GM21825 (cell line): Measurements from ENCODE around the gene AGBL4.

ENCODE experiments used
- ATAC-seq: cut with Tn5 transposase; IDR thresholded peaks from one replicate; pipeline ENCODE4 v1.9.1; 2021; ENCODE audit warnings: mild to moderate bottlenecking, moderate library complexity; ENCODE audit not compliant: unreplicated experiment

AGBL4 gene

GRCh38 chr1:48784301-48784700 lies 1239.5 kb downstream of the AGBL4 start:
- ATAC-seq, result no peak

DNA sequence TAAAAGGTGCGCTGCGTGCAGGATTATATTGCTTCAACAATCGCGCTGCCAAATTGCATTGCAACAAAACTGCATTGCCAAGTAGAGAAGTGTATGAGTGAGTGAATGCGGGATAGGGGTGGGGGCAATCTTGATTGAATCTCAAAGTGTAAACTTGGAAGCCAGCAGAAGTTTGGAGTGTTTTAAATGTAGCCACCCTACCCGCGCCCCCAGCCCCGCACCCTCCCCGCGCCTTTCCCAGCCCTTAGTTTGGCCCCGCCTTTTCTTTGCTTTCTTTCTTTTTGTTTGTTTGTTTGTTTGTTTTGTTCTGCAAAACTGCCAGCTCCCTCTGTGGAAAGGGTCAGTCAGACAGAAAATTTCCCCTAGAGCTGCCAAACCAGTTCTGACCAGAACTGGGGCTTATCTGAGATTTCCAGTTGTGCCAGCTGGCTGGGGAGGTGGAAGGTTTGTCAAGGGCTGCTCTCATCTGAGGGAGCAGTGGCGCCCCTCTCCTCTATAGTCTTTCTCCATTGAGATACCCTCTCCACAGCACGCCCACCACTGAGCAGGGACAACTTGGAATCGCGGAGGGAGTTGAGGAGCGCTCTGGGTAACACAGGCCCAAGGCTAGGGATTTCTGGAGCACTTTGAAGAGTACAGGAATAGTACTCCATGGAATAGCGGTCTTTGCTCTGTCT lies 1246.4 kb downstream of the AGBL4 start:
- no peak for ATAC-seq

DNA sequence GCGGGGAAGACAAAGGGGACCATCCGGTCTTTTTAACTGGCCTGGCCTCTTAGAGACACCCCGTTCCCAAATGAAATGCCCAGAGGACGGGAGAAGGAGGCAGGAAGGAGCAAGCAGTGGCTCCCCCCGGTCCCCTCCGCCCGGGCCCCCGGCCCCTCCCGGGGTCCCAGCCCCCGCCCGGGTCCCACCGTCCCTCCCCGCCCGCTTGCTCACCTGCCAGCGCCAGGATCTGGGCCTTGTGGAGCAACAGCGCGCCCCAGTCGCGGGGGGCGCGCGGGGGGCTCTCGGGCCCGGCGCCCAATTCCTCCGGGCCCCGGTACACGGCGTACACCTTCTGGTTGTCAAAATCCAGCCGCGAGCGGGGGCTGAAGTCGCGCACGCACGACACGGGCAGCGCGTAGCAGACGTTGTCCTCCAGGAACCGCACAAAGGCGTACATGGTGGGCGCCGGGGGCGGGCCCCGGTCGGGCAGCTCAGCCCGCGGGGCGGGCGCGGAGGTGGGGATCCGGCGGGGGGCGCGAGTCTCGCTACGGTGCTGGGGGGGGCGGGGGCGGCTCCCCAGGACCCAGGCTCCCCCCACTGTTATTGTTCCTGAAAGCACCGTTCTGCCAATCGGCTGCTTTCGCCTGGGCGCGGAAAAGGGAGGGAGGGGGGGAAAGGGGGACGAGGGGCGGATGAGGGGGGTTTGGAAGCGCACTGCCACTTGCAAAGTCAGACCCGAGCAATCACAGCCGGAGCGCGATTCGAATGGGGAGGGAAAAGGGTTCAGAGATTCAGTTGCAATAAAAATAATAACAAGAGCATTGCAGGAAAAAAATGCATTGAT lies 1247.1 kb downstream of the AGBL4 start, which contains the start of gene BEND5:
Gene BEND5, minus strand, starts transcription at position 499 of the 826 bp plus-strand sequence. Its CDS starts 60 bp downstream, at position 439.
- no peak for ATAC-seq

DNA sequence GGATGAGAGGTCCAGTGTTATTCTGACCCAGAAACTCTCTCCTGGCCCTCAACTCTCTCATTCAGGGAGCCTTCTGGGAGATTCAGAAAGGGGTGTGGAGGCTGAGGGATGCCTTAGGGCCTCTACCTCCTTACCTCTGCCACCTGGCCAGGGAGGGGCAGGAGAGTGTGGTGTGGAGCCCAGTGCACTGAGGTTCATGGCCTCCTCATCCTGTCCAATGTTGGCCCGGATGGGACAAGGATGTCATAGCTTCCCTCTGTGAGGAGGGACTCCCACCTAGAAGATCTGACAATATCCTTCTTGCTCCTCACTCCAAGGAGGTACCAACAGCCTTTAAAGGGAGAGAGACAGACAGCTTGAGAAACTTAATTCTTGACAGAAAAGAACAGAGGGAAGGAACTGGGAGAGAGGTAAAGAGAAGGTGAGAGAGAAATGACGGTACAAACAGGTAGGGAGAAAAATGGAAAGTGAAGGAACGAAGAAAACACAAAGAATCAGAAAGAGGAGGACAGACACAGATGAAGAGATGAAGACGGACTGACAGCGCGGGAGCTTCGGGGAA lies 1247.8 kb downstream of the AGBL4 start:
- ATAC-seq, result no peak

- ATAC-seq, result no peak
These were observed 1250.6 kb downstream of the AGBL4 start for GRCh38 chr1:48773133-48773532.

DNA sequence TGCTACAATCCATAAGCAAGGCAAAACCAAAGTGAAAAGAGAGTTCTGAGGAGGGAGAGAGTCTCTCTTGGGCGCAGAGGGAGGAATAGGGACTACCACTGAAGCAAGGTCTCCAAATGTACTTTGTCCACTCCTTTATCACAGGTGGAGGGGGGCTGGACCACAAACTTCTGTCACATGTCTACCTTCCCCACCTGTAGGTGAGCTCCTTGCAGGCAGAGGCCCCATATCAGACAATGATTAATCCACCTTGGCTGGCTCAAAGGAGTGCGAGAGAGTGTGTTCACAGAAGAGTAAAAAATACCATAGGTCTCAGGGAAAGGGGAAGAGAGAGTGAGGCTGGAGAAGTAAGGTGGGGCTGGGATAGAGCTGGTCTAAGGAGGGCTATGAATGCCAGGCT lies 1251.5 kb downstream of the AGBL4 start:
- ATAC-seq, result no peak

- ATAC-seq, result no peak
These were observed 1252.2 kb downstream of the AGBL4 start for GRCh38 chr1:48771561-48771960.

DNA sequence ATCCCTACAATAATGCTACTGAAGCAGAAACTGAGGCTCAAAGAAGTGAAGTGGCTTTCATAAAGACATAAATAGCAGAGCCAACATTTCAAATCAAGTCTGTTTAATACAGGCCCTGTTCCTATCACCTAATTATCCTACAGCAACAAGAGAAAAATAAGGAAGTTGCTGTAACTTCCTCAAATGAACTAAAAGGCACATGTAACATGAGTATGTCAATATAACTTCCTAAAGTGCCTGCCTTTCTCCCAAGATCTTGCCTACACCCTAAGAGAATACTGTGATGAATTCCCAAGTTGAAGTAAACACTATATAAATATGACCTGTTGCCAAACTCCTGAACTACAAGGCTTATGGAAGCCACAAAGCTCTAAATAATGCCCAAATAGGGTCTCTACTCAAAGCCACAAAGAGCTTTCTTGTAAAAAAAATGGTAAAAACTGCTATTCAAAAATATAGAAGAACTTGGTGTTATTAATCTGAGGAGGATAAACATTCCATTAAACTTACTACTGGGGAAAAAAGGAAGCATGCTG lies 1255.7 kb downstream of the AGBL4 start:
- ATAC-seq, result no peak

- ATAC-seq, result no peak
These were observed 1258.4 kb downstream of the AGBL4 start for GRCh38 chr1:48765335-48765734.

DNA sequence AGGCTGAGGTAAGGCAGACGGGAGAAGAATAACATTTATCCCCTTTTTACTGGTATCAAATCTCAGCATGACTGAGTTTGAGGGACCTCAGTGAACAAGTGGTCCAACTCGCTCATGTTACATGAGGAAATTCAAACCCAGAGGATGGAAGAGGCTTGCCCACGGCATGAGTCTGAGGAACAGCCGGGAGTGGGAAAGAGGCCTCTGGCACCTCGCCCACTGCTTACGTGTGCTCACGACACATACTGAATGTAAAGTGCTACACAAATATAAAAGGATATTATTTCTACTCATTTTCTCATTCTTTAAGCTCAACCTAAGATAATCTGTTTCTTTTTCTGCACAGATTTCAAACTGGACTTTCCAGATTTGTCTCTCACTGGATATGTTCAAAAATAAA lies 1261.8 kb downstream of the AGBL4 start:
- no peak for ATAC-seq

DNA sequence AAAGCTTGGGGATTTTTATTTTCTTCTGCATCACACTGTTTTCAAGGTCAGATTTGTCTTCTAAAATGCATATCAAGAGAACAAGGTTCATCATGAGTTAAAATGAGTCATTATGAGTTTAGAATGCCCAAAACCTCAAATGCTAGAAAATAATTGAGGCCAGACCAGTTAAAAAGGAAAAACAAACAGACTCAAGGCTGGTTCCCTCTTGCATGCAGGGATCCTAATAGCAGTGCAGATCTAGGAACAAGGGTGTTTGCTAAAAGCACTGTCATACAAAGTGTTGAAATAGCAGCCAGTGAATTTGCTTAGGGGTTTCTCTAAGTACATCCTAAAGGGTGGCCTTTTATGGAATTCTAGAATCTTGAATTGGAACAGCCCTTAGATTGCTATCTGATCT lies 1262.3 kb downstream of the AGBL4 start:
- ATAC-seq, result no peak

GRCh38 chr1:48760857-48761256 lies 1262.9 kb downstream of the AGBL4 start:
- ATAC-seq, result no peak

GRCh38 chr1:48758976-48759375 lies 1264.8 kb downstream of the AGBL4 start:
- ATAC-seq, result no peak

DNA sequence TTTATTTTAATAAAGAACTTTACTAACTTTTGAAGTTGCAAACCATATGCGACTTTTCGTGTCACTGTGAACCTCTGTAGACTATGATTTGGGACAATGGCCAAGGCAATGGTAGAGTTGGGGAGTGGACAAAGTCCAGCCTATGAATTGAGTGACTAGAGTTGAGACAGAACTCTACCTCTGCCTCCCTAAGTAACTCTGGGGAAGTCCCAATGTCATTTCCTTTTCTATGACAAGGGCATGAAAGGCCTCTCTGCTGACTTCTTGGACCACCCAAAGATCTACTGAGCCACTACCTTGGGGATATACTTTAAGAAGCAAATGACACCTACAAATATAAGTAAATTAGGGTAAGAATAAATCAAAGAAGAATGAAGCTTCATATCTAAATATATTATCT lies 1266.4 kb downstream of the AGBL4 start:
- no peak for ATAC-seq

DNA sequence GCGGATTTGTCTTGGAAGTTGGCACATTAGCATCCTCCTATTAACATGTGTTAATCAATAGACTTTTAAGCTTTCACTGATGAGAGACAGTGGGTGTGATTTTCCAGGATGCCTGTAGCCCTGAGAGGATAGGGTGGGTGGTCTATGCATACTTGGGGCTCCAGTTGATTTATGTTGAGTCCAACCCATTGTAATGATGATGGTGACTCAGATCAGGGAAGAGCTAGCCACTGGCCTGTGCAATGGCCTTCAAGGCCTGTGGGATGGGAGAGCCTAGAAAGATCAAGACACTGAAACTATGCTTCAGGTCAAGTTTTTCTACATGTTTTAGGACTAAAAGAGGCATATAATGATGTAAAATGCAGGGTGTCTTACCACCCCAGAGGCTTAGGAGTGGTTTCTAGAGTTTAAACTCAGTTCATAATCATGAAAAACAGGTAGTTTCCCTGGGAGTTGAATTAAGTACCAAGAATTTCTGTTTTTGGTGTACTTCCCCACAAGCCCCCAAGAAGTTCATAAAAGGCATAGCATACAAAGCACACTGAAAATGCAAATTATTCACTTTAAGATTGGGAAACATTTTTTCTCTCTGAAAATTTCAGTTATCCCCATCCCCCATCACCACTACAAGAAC lies 1267.0 kb downstream of the AGBL4 start:
- no peak for ATAC-seq

GRCh38 chr1:48753293-48753692 lies 1270.5 kb downstream of the AGBL4 start:
- ATAC-seq, result no peak

DNA sequence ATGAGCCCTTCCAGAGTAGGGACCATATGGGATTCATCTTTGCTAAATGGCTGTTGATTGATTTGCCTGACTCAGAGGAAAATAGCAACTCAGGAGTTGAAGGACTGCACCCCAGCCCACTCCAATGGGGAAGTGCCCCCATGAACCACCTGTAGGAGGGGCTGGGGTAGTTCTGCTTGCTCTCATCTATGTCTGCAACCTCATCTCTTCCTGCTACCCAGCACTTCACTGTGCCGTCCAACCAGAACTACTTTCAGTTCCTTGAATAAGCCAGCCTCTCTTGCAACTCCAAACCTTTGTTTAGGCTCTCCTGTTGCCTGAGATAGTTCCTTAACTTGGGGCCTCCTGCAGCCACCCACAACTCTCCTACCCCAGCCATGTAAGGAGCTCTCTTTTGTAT lies 1273.6 kb downstream of the AGBL4 start:
- peak; percentile 89 for ATAC-seq

DNA sequence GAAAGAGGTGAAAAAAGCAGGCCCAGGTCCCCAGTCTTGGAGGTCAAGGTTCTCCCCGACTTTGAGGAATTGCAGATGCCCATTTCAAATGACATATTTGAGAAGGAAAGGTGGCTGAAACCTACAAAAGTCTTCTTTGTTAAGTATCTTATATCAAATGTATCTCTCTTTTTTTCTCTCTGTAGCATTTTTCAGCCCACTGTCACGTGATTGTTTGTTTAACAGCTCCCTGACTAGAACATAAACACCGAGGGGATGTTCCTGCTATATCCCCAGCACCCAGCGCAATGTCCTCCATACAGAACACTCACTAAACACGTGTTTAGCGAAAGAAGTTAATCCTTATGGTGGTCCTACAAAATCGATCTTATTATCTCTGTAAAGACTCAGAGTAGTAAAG lies 1274.7 kb downstream of the AGBL4 start:
- no peak for ATAC-seq

GRCh38 chr1:48746906-48747305 lies 1276.8 kb downstream of the AGBL4 start:
- no peak for ATAC-seq

GRCh38 chr1:48744032-48744431 lies 1279.7 kb downstream of the AGBL4 start:
- ATAC-seq, result no peak

- no peak for ATAC-seq
These were observed 1280.3 kb downstream of the AGBL4 start for GRCh38 chr1:48743480-48743879.
